ENCODE results near the gene SH2D6. TPM values are rescaled to one million over a fixed set of nuclear protein-coding genes. Genes with fewer than 3 reads are reported as not detected.
A peak's percentile ranks its signal among the peaks of the same experiment; 100 is the strongest.

Gene SH2D6
- total and polyA plus RNA-seq, 12 donors: 0.06 to 0.72 (median 0.51) TPM; not detected in 9

GRCh38 chr2:85458601-85459563 is 40.4 kb downstream of the SH2D6 start:
- no peak for DNase-seq
- no peaks in the 10 kb centered on the region for H3K36me3 ChIP-seq
- no peaks in the 10 kb centered on the region for H3K4me1 ChIP-seq
- ATAC-seq: no peak
- no peaks in the 10 kb centered on the region for H3K27me3 ChIP-seq
- H3K27ac ChIP-seq: no peak overlapping the region
- intact Hi-C loops (cut with DNase I): no loop called here
- no peak overlapping the region for H3K4me3 ChIP-seq
- no peaks in the 10 kb centered on the region for H3K9me3 ChIP-seq
- WGBS, 2 donors: 84 to 88% methylated on average over 12 of the region's 12 CpGs
- TF ChIP-seq CTCF (IDR thresholded peaks at IDR 0.05): no peak

GRCh38 chr2:85459771-85460170 is 41.3 kb downstream of the SH2D6 start:
- H3K4me1 ChIP-seq: no peaks in the 10 kb centered on the region
- intact Hi-C loops (cut with DNase I): no loop called here
- no peak overlapping the region for H3K27ac ChIP-seq
- no peaks in the 10 kb centered on the region for H3K27me3 ChIP-seq
- no peaks in the 10 kb centered on the region for H3K9me3 ChIP-seq
- DNase-seq (no peak), ATAC-seq (no peak)
- H3K4me3 ChIP-seq: no peak overlapping the region
- TF ChIP-seq CTCF (IDR thresholded peaks at IDR 0.05): no peak
- 89 to 98% methylated on average over 1 of the region's 1 CpG for WGBS, 2 donors
- no peaks in the 10 kb centered on the region for H3K36me3 ChIP-seq

GRCh38 chr2:85462322-85462721 is 43.8 kb downstream of the SH2D6 start:
- intact Hi-C loops (cut with DNase I): no loop called here
- Histone ChIP-seq H3K27me3 (no peaks in the 10 kb centered on the region), H3K4me1 (no peaks in the 10 kb centered on the region), H3K9me3 (no peaks in the 10 kb centered on the region), H3K27ac (no peak overlapping the region), H3K4me3 (no peak overlapping the region), H3K36me3 (no peaks in the 10 kb centered on the region)
- ATAC-seq: no peak
- DNase-seq: no peak
- WGBS, 2 donors: 93 to 95% methylated on average over 2 of the region's 2 CpGs
- TF ChIP-seq CTCF (IDR thresholded peaks at IDR 0.05): no peak

- DNase-seq (no peak), ATAC-seq (no peak)
- no peaks in the 10 kb centered on the region for H3K27me3 ChIP-seq
- 79 to 88% methylated on average over 8 of the region's 8 CpGs for WGBS, 2 donors
- intact Hi-C loops (cut with DNase I): no loop called here
- H3K9me3 ChIP-seq: no peaks in the 10 kb centered on the region
- H3K4me1 ChIP-seq: peaks cover 0 to 21% (median 13%) of the 10 kb centered on the region in 9 donors
- peak overlapping the region in 2 of 10 donors; percentile 9 to 35 for H3K27ac ChIP-seq
- H3K36me3 ChIP-seq: no peaks in the 10 kb centered on the region
- H3K4me3 ChIP-seq: no peak overlapping the region
- TF ChIP-seq CTCF (IDR thresholded peaks at IDR 0.05): no peak
Observed at GRCh38 chr2:85468096-85468703, 49.7 kb downstream of the SH2D6 start.
